Stimulated activated naive CD8-positive, alpha-beta T cell treated with anti-CD3 and anti-CD28 coated beads, Interleukin-15, Interleukin-2, amounts not matched to agents 100 ng/mL and 50 ng/mL, for 24 hours (primary cell): ENCODE measurements around the gene ARL4D.

ENCODE experiments used
- H3K27ac Mint-ChIP-seq: one replicate; pipeline ENCODE4 v1.8.0; 2021; ENCODE audit warnings: mild to moderate bottlenecking, mixed read lengths
- H3K27me3 Mint-ChIP-seq: one replicate; pipeline ENCODE4 v1.8.0; 2021; ENCODE audit warnings: mixed read lengths
- H3K36me3 Mint-ChIP-seq: one replicate; pipeline ENCODE4 v1.8.0; 2021; ENCODE audit warnings: low read depth, mixed read lengths
- H3K4me1 Mint-ChIP-seq: one replicate; pipeline ENCODE4 v1.8.0; 2021; ENCODE audit warnings: low read depth, mixed read lengths
- H3K4me3 Mint-ChIP-seq: one replicate; pipeline ENCODE4 v1.8.0; 2021; ENCODE audit warnings: mild to moderate bottlenecking, mixed read lengths
- H3K9me3 Mint-ChIP-seq: one replicate; pipeline ENCODE4 v1.8.0; 2021; ENCODE audit warnings: mixed read lengths

Gene ARL4D

GRCh38 chr17:43400943-43401717 is 2.3 kb downstream of the ARL4D start:
- Mint-ChIP-seq H3K4me3 (peak overlapping the region; percentile 39), H3K9me3 (no peaks in the 10 kb centered on the region), H3K4me1 (peaks cover 24% of the 10 kb centered on the region), H3K27me3 (peaks cover 3% of the 10 kb centered on the region), H3K27ac (no peak overlapping the region), H3K36me3 (no peaks in the 10 kb centered on the region)

GRCh38 chr17:43402078-43402477 is 3.3 kb downstream of the ARL4D start:
- Mint-ChIP-seq H3K4me1 (peaks cover 24% of the 10 kb centered on the region), H3K4me3 (no peak overlapping the region), H3K27ac (no peak overlapping the region), H3K27me3 (peaks cover 3% of the 10 kb centered on the region), H3K36me3 (no peaks in the 10 kb centered on the region), H3K9me3 (no peaks in the 10 kb centered on the region)

- no peak overlapping the region for H3K27ac Mint-ChIP-seq
Measured at GRCh38 chr17:43402567-43402966, 3.8 kb downstream of the ARL4D start.

GRCh38 chr17:43403846-43404245 is 5.1 kb downstream of the ARL4D start:
- peaks cover 19% of the 10 kb centered on the region for H3K4me1 Mint-ChIP-seq
- H3K36me3 Mint-ChIP-seq, result no peaks in the 10 kb centered on the region
- H3K27ac Mint-ChIP-seq, result no peak overlapping the region
- H3K27me3 Mint-ChIP-seq, result peaks cover 3% of the 10 kb centered on the region
- no peaks in the 10 kb centered on the region for H3K9me3 Mint-ChIP-seq
- H3K4me3 Mint-ChIP-seq, result no peak overlapping the region

More at GRCh38 chr17:43402567-43402966, 3.8 kb downstream of the ARL4D start:
- Mint-ChIP-seq H3K4me1 (peaks cover 24% of the 10 kb centered on the region), H3K36me3 (no peaks in the 10 kb centered on the region), H3K4me3 (no peak overlapping the region), H3K9me3 (no peaks in the 10 kb centered on the region), H3K27me3 (peaks cover 3% of the 10 kb centered on the region)

GRCh38 chr17:43405861-43406260 is 7.1 kb downstream of the ARL4D start:
- Mint-ChIP-seq H3K9me3 (no peaks in the 10 kb centered on the region), H3K36me3 (no peaks in the 10 kb centered on the region), H3K4me3 (no peak overlapping the region), H3K27me3 (peaks cover 3% of the 10 kb centered on the region), H3K4me1 (peaks cover 4% of the 10 kb centered on the region), H3K27ac (no peak overlapping the region)

GRCh38 chr17:43406676-43407645 is 8.2 kb downstream of the ARL4D start:
- Mint-ChIP-seq H3K4me1 (no peaks in the 10 kb centered on the region), H3K36me3 (no peaks in the 10 kb centered on the region), H3K27me3 (peaks cover 3% of the 10 kb centered on the region), H3K4me3 (no peak overlapping the region), H3K9me3 (no peaks in the 10 kb centered on the region), H3K27ac (no peak overlapping the region)

GRCh38 chr17:43409131-43409530 is 10.3 kb downstream of the ARL4D start:
- no peak overlapping the region for H3K4me3 Mint-ChIP-seq
- H3K36me3 Mint-ChIP-seq, result no peaks in the 10 kb centered on the region
- H3K27me3 Mint-ChIP-seq, result peaks cover 3% of the 10 kb centered on the region
- H3K4me1 Mint-ChIP-seq, result no peaks in the 10 kb centered on the region
- H3K27ac Mint-ChIP-seq, result no peak overlapping the region
- no peaks in the 10 kb centered on the region for H3K9me3 Mint-ChIP-seq

- H3K9me3 Mint-ChIP-seq, result no peaks in the 10 kb centered on the region
- H3K4me3 Mint-ChIP-seq, result no peak overlapping the region
- no peaks in the 10 kb centered on the region for H3K36me3 Mint-ChIP-seq
- H3K27me3 Mint-ChIP-seq, result peaks cover 7% of the 10 kb centered on the region
- no peaks in the 10 kb centered on the region for H3K4me1 Mint-ChIP-seq
- H3K27ac Mint-ChIP-seq, result no peak overlapping the region
Measured at GRCh38 chr17:43410557-43411368, 12.0 kb downstream of the ARL4D start.

GRCh38 chr17:43411369-43411677 is 12.5 kb downstream of the ARL4D start:
- Mint-ChIP-seq H3K4me1 (no peaks in the 10 kb centered on the region), H3K9me3 (no peaks in the 10 kb centered on the region), H3K36me3 (no peaks in the 10 kb centered on the region), H3K4me3 (no peak overlapping the region), H3K27me3 (peaks cover 4% of the 10 kb centered on the region), H3K27ac (no peak overlapping the region)

- Mint-ChIP-seq H3K27ac (no peak overlapping the region), H3K27me3 (peaks cover 8% of the 10 kb centered on the region), H3K9me3 (no peaks in the 10 kb centered on the region)
Measured at GRCh38 chr17:43411749-43412148, 13.0 kb downstream of the ARL4D start.

GRCh38 chr17:43412166-43412565 is 13.4 kb downstream of the ARL4D start:
- H3K9me3 Mint-ChIP-seq, result no peaks in the 10 kb centered on the region
- H3K27me3 Mint-ChIP-seq, result peaks cover 9% of the 10 kb centered on the region
- no peak overlapping the region for H3K27ac Mint-ChIP-seq
- H3K4me3 Mint-ChIP-seq, result no peak overlapping the region
- no peaks in the 10 kb centered on the region for H3K4me1 Mint-ChIP-seq
- no peaks in the 10 kb centered on the region for H3K36me3 Mint-ChIP-seq

More at GRCh38 chr17:43411749-43412148, 13.0 kb downstream of the ARL4D start:
- Mint-ChIP-seq H3K36me3 (no peaks in the 10 kb centered on the region), H3K4me1 (no peaks in the 10 kb centered on the region), H3K4me3 (no peak overlapping the region)

GRCh38 chr17:43416998-43417890 is 18.5 kb downstream of the ARL4D start:
- Mint-ChIP-seq H3K4me1 (no peaks in the 10 kb centered on the region), H3K4me3 (no peak overlapping the region), H3K36me3 (no peaks in the 10 kb centered on the region), H3K27me3 (peaks cover 15% of the 10 kb centered on the region), H3K27ac (no peak overlapping the region), H3K9me3 (no peaks in the 10 kb centered on the region)

GRCh38 chr17:43418441-43419374 is 19.9 kb downstream of the ARL4D start:
- Mint-ChIP-seq H3K27ac (no peak overlapping the region), H3K36me3 (no peaks in the 10 kb centered on the region), H3K4me1 (no peaks in the 10 kb centered on the region), H3K27me3 (peaks cover 19% of the 10 kb centered on the region), H3K4me3 (no peak overlapping the region), H3K9me3 (no peaks in the 10 kb centered on the region)
